ENCODE results near the gene CTDSPL. TPM values are rescaled to one million over a fixed set of nuclear protein-coding genes. Genes with fewer than 3 reads are reported as not detected.
A peak's percentile ranks its signal among the peaks of the same experiment; 100 is the strongest.

The CTDSPL gene
- polyA plus RNA-seq, 4 donors: 11.6 to 26.4 (median 14.5) TPM

DNA sequence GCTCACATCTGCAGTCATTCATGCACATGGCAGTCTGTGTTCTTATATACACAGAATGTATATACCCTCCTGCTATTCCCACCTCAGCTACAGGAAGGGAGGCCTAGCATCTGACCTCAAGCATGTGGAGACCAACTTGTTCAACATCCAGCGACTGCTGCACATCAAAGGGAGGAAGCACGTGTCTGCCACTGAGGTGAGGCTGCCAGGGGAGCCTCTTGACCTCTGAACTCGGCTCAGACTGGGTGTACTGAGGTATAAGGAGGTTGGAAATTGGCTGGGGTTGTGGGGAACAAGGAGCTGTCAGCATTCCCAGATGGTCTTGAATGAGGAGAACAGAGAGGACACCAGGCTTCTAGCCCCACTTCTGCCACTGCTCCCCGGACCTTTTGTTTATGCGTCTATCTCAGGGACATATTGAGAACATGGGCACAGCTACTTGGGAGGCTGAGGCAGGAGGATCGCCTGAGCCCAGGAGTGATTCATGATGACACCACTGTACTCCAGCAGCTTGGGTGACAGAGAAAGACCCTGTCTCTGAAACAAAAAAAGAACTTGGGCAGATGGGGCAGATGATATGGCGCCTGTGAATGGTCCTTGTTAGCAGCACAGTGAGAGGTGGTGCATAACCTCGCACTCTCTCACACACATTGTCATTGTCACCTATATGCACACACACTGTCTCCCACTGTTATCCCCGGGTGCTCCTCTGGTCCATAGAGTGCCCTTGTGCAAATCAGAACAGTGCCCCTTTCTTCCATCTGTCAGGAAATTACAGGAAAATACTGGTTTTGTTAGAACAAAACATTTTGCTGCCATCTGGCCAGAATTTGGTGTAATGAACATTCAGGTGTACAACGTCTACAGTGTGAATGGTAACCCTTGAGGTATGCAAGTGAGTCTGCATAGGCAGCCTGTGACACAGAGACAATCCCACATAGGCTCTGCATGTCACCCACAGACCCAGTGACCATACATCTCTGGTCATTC lies 134.3 kb downstream of the CTDSPL start:
- H3K9me3 ChIP-seq (ENCODE audit: control insufficient read depth in 2 of 2, insufficient read depth in 1 of 2, low read depth in 1 of 2, low read length in 1 of 2): no peaks in the 10 kb centered on the region
- peak overlapping the region; percentile 22 to 96 (median 44) for H3K27ac ChIP-seq (ENCODE audit: low read depth in 1 of 3, low read length in 2 of 3)
- no peaks in the 10 kb centered on the region for H3K27me3 ChIP-seq (ENCODE audit: control insufficient read depth in 3 of 3, insufficient read depth in 3 of 3, low read length in 3 of 3)
- H3K4me1 ChIP-seq (ENCODE audit: control insufficient read depth in 3 of 3, insufficient read depth in 2 of 3, low read depth in 1 of 3, low read length in 2 of 3): peaks cover 8 to 58% (median 10%) of the 10 kb centered on the region in 3 donors
- H3K36me3 ChIP-seq (ENCODE audit: control insufficient read depth in 3 of 3, insufficient read depth in 2 of 3, low read depth in 1 of 3, low read length in 3 of 3): peaks cover 0 to 55% (median 13%) of the 10 kb centered on the region in 3 donors
- 61 to 76% (median 68%) methylated on average over 10 of the region's 10 CpGs for WGBS, 3 donors
- FAIRE-seq: no peak
- DNase-seq: no peak
- H3K4me3 ChIP-seq (ENCODE audit: low read depth in 1 of 3, low read length in 3 of 3): no peak overlapping the region

DNA sequence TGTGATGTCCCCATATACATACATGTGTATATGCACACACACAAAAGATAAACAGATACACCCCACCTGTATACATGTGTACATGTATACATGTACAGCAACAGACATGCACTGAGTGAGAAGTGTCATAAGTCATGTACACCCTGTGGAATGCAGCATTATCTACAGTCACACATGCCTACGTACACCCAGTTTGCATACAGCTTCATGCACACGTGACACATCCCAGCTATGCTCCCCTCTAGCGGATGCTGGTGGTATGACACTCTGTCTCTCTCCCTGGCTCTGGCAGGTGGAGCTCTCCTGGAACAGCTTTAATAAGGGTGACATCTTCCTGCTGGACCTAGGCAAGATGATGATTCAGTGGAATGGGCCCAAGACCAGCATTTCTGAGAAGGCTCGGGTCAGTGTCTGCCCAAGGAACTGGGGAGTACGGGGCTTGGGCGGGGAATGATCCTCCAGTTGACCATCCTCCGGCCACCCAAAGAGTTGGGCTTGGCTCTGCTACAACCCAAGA lies 135.2 kb downstream of the CTDSPL start:
- H3K4me1 ChIP-seq (ENCODE audit: control insufficient read depth in 3 of 3, insufficient read depth in 2 of 3, low read depth in 1 of 3, low read length in 2 of 3): peaks cover 8 to 67% (median 10%) of the 10 kb centered on the region in 3 donors
- peak; percentile 94 to 96 for DNase-seq
- WGBS, 3 donors: 38 to 47% (median 42%) methylated on average over 7 of the region's 7 CpGs

DNA sequence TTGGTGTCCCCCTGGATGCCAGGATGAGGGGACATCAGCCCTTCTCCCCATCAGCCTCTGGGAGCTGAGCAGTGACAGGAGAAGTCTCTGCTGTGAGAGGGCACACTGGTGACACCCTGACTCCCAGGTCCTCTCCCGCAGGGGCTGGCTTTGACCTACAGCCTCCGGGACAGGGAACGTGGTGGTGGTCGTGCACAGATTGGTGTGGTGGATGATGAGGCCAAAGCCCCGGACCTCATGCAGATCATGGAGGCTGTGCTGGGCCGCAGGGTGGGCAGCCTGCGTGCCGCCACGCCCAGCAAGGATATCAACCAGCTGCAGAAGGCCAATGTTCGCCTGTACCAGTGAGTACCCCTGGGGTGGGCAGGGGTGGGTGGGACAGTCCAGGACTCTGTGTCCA lies 135.7 kb downstream of the CTDSPL start:
- Histone ChIP-seq H3K36me3 (ENCODE audit: control insufficient read depth in 3 of 3, insufficient read depth in 2 of 3, low read depth in 1 of 3, low read length in 3 of 3) (peaks cover 0 to 69% (median 17%) of the 10 kb centered on the region in 3 donors), H3K9me3 (ENCODE audit: control insufficient read depth in 2 of 2, insufficient read depth in 1 of 2, low read depth in 1 of 2, low read length in 1 of 2) (no peaks in the 10 kb centered on the region), H3K27ac (ENCODE audit: low read depth in 1 of 3, low read length in 2 of 3) (peak overlapping the region in 2 of 3 donors; percentile 13 to 96), H3K4me3 (ENCODE audit: low read depth in 1 of 3, low read length in 3 of 3) (no peak overlapping the region), H3K27me3 (ENCODE audit: control insufficient read depth in 3 of 3, insufficient read depth in 3 of 3, low read length in 3 of 3) (no peaks in the 10 kb centered on the region), H3K4me1 (ENCODE audit: control insufficient read depth in 3 of 3, insufficient read depth in 2 of 3, low read depth in 1 of 3, low read length in 2 of 3) (peaks cover 8 to 72% (median 10%) of the 10 kb centered on the region in 3 donors)
- FAIRE-seq (no peak), DNase-seq (no peak)
- 87 to 88% (median 87%) methylated on average over 10 of the region's 10 CpGs for WGBS, 3 donors

More for the DNA sequence above, 135.2 kb downstream of the CTDSPL start:
- no peaks in the 10 kb centered on the region for H3K9me3 ChIP-seq (ENCODE audit: control insufficient read depth in 2 of 2, insufficient read depth in 1 of 2, low read depth in 1 of 2, low read length in 1 of 2)
- H3K36me3 ChIP-seq (ENCODE audit: control insufficient read depth in 3 of 3, insufficient read depth in 2 of 3, low read depth in 1 of 3, low read length in 3 of 3): peaks cover 0 to 64% (median 14%) of the 10 kb centered on the region in 3 donors
- H3K27me3 ChIP-seq (ENCODE audit: control insufficient read depth in 3 of 3, insufficient read depth in 3 of 3, low read length in 3 of 3): no peaks in the 10 kb centered on the region
- H3K4me3 ChIP-seq (ENCODE audit: low read depth in 1 of 3, low read length in 3 of 3): no peak overlapping the region
- peak overlapping the region in 1 of 3 donors; percentile 96 for H3K27ac ChIP-seq (ENCODE audit: low read depth in 1 of 3, low read length in 2 of 3)
- FAIRE-seq: no peak

DNA sequence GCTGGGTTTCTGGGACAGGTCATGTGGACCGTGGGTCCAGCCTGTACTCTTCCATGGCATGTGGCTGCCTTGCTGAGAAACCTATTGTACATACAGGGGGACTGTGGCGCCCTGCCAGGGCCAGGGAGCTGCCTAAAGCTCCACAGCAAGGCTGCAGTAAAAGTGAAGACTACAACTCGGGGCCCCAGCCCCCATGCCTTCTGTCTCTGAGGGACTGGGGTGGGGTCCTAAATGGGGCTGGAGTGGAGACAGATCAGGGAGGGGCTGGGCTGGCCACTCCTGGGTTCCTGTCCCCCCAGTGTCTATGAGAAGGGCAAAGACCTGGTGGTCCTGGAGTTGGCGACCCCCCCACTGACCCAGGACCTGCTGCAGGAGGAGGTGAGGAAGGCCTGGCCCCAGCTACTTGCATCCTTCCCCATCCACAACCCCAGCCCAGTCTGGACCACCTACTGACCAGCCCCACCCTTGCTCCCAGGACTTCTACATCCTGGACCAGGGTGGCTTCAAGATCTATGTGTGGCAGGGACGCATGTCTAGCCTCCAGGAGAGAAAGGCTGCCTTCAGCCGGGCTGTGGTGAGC lies 136.2 kb downstream of the CTDSPL start:
- no peaks in the 10 kb centered on the region for H3K27me3 ChIP-seq (ENCODE audit: control insufficient read depth in 3 of 3, insufficient read depth in 3 of 3, low read length in 3 of 3)
- FAIRE-seq: no peak
- peaks cover 8 to 77% (median 10%) of the 10 kb centered on the region in 3 donors for H3K4me1 ChIP-seq (ENCODE audit: control insufficient read depth in 3 of 3, insufficient read depth in 2 of 3, low read depth in 1 of 3, low read length in 2 of 3)
- peak overlapping the region; percentile 78 to 96 (median 91) for H3K27ac ChIP-seq (ENCODE audit: low read depth in 1 of 3, low read length in 2 of 3)
- DNase-seq: no peak
- 67 to 89% (median 85%) methylated on average over 6 of the region's 6 CpGs for WGBS, 3 donors
- H3K4me3 ChIP-seq (ENCODE audit: low read depth in 1 of 3, low read length in 3 of 3): no peak overlapping the region
- peaks cover 0 to 75% (median 20%) of the 10 kb centered on the region in 3 donors for H3K36me3 ChIP-seq (ENCODE audit: control insufficient read depth in 3 of 3, insufficient read depth in 2 of 3, low read depth in 1 of 3, low read length in 3 of 3)
- H3K9me3 ChIP-seq (ENCODE audit: control insufficient read depth in 2 of 2, insufficient read depth in 1 of 2, low read depth in 1 of 2, low read length in 1 of 2): no peaks in the 10 kb centered on the region

DNA sequence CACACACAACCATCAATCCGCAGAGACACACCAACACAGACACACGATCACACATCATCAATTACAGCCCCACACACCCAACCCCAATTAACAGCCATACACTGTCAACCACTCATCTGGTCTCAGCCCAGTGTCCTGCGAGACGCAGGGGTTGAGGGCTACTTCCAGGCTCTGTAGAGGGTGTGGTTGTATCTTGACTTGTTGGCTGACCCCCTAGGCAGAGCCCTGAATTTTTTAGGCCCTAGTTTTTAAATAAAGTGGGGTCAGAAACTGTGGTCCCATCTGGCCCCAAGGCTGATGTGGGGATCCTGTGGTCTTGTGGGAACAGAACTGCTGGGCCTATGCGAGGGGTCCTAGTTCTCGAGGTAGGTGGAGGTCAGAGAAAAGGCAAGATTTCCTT lies 138.2 kb downstream of the CTDSPL start:
- 87 to 92% (median 89%) methylated on average over 6 of the region's 6 CpGs for WGBS, 3 donors
- Histone ChIP-seq H3K27me3 (ENCODE audit: control insufficient read depth in 3 of 3, insufficient read depth in 3 of 3, low read length in 3 of 3) (no peaks in the 10 kb centered on the region), H3K36me3 (ENCODE audit: control insufficient read depth in 3 of 3, insufficient read depth in 2 of 3, low read depth in 1 of 3, low read length in 3 of 3) (peaks cover 0 to 84% (median 20%) of the 10 kb centered on the region in 3 donors), H3K4me1 (ENCODE audit: control insufficient read depth in 3 of 3, insufficient read depth in 2 of 3, low read depth in 1 of 3, low read length in 2 of 3) (peaks cover 5 to 83% (median 10%) of the 10 kb centered on the region in 3 donors), H3K9me3 (ENCODE audit: control insufficient read depth in 2 of 2, insufficient read depth in 1 of 2, low read depth in 1 of 2, low read length in 1 of 2) (no peaks in the 10 kb centered on the region), H3K27ac (ENCODE audit: low read depth in 1 of 3, low read length in 2 of 3) (no peak overlapping the region), H3K4me3 (ENCODE audit: low read depth in 1 of 3, low read length in 3 of 3) (no peak overlapping the region)
- no peak for DNase-seq
- FAIRE-seq: no peak

DNA sequence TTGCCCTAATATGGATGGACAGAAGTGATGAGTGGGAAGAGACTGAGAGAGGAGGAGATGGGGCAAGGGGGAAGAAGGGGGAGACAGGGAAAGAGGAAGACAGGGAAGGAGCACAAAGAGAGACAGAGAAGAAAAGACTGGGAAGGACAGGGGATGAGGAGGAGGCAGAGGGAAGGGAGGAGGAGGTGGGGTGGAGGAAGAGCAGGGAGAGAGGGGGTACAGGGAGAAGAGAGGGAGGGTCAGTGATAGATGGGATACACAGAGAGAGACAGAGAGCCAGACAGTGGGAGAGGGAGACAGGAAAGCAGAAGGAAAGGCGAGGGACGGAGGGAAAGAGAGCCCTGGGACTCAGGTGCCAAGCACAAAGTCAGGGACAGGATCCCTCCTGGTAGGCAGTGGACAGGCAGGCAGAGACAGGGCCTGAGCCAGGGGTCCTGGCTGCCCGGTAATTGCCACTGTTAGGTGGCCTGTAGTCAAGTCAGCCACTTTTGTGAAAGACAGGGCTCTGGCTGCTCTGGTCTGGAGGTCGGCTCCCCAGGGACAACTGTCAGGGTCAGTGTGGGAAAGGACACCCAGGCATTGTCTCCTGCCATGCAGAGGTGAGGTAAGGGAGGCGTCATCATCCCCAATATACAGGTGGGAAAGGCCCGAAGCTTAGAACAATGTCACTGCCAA lies 138.7 kb downstream of the CTDSPL start:
- H3K9me3 ChIP-seq (ENCODE audit: control insufficient read depth in 2 of 2, insufficient read depth in 1 of 2, low read depth in 1 of 2, low read length in 1 of 2): no peaks in the 10 kb centered on the region
- WGBS, 3 donors: 89 to 99% (median 95%) methylated on average over 6 of the region's 6 CpGs
- FAIRE-seq (no peak), DNase-seq (no peak)
- H3K36me3 ChIP-seq (ENCODE audit: control insufficient read depth in 3 of 3, insufficient read depth in 2 of 3, low read depth in 1 of 3, low read length in 3 of 3): peaks cover 0 to 89% (median 18%) of the 10 kb centered on the region in 3 donors
- H3K4me3 ChIP-seq (ENCODE audit: low read depth in 1 of 3, low read length in 3 of 3): no peak overlapping the region
- H3K27me3 ChIP-seq (ENCODE audit: control insufficient read depth in 3 of 3, insufficient read depth in 3 of 3, low read length in 3 of 3): no peaks in the 10 kb centered on the region
- H3K27ac ChIP-seq (ENCODE audit: low read depth in 1 of 3, low read length in 2 of 3): no peak overlapping the region
- H3K4me1 ChIP-seq (ENCODE audit: control insufficient read depth in 3 of 3, insufficient read depth in 2 of 3, low read depth in 1 of 3, low read length in 2 of 3): peaks cover 5 to 83% (median 10%) of the 10 kb centered on the region in 3 donors

DNA sequence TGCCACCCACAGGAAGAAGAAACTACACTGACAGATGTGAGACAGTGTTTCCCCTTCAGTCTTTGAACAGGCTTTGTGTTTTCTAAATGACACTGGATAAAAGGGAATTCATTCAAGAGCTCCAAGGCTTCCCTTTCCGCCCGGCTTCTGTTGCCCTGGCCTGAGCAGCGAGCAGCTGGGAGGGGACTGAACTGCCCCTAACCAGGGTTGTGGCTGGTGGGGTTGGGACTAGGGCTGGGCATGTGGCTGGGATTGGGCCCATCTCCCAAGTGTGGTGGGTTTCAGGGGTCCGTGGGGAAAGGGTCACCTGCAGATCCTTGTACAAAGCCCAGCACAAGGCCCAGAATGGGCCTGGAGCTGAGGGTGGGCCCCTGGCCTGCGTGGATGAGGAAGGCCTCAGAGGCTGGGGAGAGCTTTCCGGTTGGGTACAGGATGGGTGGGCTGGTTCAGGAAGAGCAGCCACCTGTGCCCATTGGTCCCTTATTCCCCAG lies 139.3 kb downstream of the CTDSPL start:
- H3K4me1 ChIP-seq (ENCODE audit: control insufficient read depth in 3 of 3, insufficient read depth in 2 of 3, low read depth in 1 of 3, low read length in 2 of 3): peaks cover 5 to 80% (median 5%) of the 10 kb centered on the region in 3 donors
- no peak overlapping the region for H3K27ac ChIP-seq (ENCODE audit: low read depth in 1 of 3, low read length in 2 of 3)

More for the DNA sequence above, 139.3 kb downstream of the CTDSPL start:
- H3K27me3 ChIP-seq (ENCODE audit: control insufficient read depth in 3 of 3, insufficient read depth in 3 of 3, low read length in 3 of 3): no peaks in the 10 kb centered on the region
- H3K9me3 ChIP-seq (ENCODE audit: control insufficient read depth in 2 of 2, insufficient read depth in 1 of 2, low read depth in 1 of 2, low read length in 1 of 2): no peaks in the 10 kb centered on the region
- H3K36me3 ChIP-seq (ENCODE audit: control insufficient read depth in 3 of 3, insufficient read depth in 2 of 3, low read depth in 1 of 3, low read length in 3 of 3): peaks cover 0 to 89% (median 14%) of the 10 kb centered on the region in 3 donors
- DNase-seq (no peak), FAIRE-seq (no peak)
- 92 to 100% (median 95%) methylated on average over 6 of the region's 6 CpGs for WGBS, 3 donors
- no peak overlapping the region for H3K4me3 ChIP-seq (ENCODE audit: low read depth in 1 of 3, low read length in 3 of 3)

Data from small intestine (tissue), 7 donors.